K562 (cell line): Measurements from ENCODE around the gene LAG3. TPM values are rescaled to one million over a fixed set of nuclear protein-coding genes. Genes with fewer than 3 reads are reported as not detected.

Source experiments
- DPF2 ChIP-seq: fragments of 450-650 bp; IDR thresholded peaks from 2 replicates; pipeline ENCODE4 v1.6.1; 2016
- E2F8 ChIP-seq: fragments of 450-650 bp; IDR thresholded peaks from 2 replicates; pipeline ENCODE4 v1.7.1; 2018; ENCODE audit warnings: mild to moderate bottlenecking, low read depth; ENCODE audit not compliant: partially characterized antibody
- RBFOX2 ChIP-seq: fragments of 200-400 bp; formaldehyde crosslinking; IDR thresholded peaks from 2 replicates; pipeline ENCODE4 v1.6.1; 2017; ENCODE audit warnings: low read depth, mild to moderate bottlenecking, low read length, moderate library complexity
- ZBTB40 ChIP-seq, 2 experiments: fragments of 450-650 bp in 1 of 2; sonication (generic) in 1 of 2; formaldehyde crosslinking in 1 of 2; IDR thresholded peaks; 2 replicates each; pipeline versions ENCODE4 v1.7.1 to v1.9.0; 2016 to 2022; ENCODE audit warnings: inconsistent platforms in 1 of 2, mild to moderate bottlenecking in 1 of 2, missing genetic modification reagents in 1 of 2
- ZFX ChIP-seq: sonication (generic); formaldehyde crosslinking; IDR thresholded peaks from 2 replicates; pipeline ENCODE4 v1.8.0; 2022; ENCODE audit warnings: mild to moderate bottlenecking, missing genetic modification reagents, moderate library complexity
- polyA plus RNA-seq, 8 experiments: library from polyadenylated mRNA; depleted of rRNA in 4 of 8; stranded (reverse) in 5 of 8; unstranded in 3 of 8; fragments of >200 nt; fragmentation: Nextera tagmentation in 2 of 8; fragmentation: Illumina TruSeq in 1 of 8; extraction: Ambion mirVana in 2 of 8; extraction: Trizol in 1 of 8; gene quantifications; 2 replicates each; pipeline versions ENCODE4 v1.2.1 to v1.2.3, GENCODE V29; 2011 to 2014; ENCODE audit warnings: inconsistent platforms in 1 of 8, missing spikeins in 1 of 8
- total RNA-seq, 7 experiments: library from RNA; depleted of rRNA in 6 of 7; stranded (reverse); fragments of >200 nt in 6 of 7; fragmentation: Illumina TruSeq in 2 of 7; extraction: Trizol in 2 of 7; gene quantifications; 2 replicates each; pipeline versions ENCODE4 v1.2.1 to v1.2.3, GENCODE V29; 2011 to 2021; ENCODE audit warnings: low replicate concordance in 1 of 7

Gene LAG3
- total and polyA plus RNA-seq, 9 of the 15 experiments (the other 6 are each of a cell fraction or from before 2014, with no cell fraction given), result 0.07 to 0.66 (median 0.09) TPM; not detected in 1

- TF ChIP-seq ZBTB40 (IDR thresholded peaks at IDR 0.05) (0 out of 2 replicates have a peak, but pooled peaks have one; percentile 17), ZBTB40 (CRISPR knock-in tag; IDR thresholded peaks at IDR 0.05) (no peak), E2F8 (no peak), DPF2 (peak; percentile 33), RBFOX2 (peak; percentile 44), ZFX (CRISPR knock-in tag) (peak; percentile 30)
- TF ChIP-seq, all 486 proteins: peak for 50
These were observed 6.4 kb upstream of the LAG3 start, which contains the start of gene PTMS (continued) for GRCh38 chr12:6765634-6766581.
